ENCODE measurements around the gene GRB2. TPM values are rescaled to one million over a fixed set of nuclear protein-coding genes. Genes with fewer than 3 reads are reported as not detected.

GRB2 gene
- total and polyA plus RNA-seq, 3 donors from 2014 or later, result 54.6 to 78.9 (median 61.8) TPM

DNA sequence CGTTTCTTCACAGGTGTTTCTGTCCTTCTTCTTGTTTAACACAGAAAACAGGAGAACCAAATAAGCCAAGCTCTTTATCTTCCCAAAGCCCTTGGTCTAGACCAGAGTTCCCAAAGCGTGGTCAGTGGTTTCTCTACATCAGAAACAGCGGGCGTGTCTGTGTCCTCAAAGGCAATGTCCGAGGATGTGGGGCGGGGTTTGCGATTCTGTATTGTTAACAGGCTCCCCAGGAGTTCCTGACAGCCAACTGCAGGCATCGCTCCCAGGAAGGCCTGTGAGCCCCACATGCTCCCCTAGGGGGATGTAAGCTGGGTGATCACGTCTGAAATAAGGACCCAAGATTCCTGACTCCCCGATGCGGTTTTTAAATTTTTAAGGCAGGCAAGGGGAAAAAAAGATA lies 87.8 kb downstream of the GRB2 start:
- no peak for TF ChIP-seq POLR2A (IDR thresholded peaks at IDR 0.05)
- TF ChIP-seq, protein P1, sequence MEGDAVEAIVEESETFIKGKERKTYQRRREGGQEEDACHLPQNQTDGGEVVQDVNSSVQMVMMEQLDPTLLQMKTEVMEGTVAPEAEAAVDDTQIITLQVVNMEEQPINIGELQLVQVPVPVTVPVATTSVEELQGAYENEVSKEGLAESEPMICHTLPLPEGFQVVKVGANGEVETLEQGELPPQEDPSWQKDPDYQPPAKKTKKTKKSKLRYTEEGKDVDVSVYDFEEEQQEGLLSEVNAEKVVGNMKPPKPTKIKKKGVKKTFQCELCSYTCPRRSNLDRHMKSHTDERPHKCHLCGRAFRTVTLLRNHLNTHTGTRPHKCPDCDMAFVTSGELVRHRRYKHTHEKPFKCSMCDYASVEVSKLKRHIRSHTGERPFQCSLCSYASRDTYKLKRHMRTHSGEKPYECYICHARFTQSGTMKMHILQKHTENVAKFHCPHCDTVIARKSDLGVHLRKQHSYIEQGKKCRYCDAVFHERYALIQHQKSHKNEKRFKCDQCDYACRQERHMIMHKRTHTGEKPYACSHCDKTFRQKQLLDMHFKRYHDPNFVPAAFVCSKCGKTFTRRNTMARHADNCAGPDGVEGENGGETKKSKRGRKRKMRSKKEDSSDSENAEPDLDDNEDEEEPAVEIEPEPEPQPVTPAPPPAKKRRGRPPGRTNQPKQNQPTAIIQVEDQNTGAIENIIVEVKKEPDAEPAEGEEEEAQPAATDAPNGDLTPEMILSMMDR (IDR thresholded peaks at IDR 0.05), result no peak

DNA sequence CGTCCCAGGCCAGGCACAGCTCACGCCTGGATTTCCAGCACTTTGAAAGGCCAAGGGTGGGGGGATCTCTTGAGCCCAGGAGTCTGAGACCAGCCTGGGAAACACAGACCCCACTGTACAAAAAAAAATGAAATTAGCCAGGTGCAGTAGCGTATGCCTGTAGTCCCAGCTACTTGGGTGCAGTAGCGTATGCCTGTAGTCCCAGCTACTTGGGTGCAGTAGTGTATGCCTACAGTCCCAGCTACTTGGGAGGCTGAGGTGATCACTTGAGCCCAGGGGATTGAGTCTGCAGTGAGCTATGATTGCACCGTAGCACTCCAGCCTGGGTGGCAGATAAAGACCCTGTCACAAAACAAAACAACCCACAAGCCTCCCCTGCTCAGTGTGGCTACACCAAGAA lies 89.2 kb downstream of the GRB2 start:
- no peak for TF ChIP-seq POLR2A (IDR thresholded peaks at IDR 0.05)
- TF ChIP-seq, protein P1 (IDR thresholded peaks at IDR 0.05), result no peak
- Histone ChIP-seq H3K36me3 (ENCODE audit: low read depth, missing control alignments) (no peaks in the 10 kb centered on the region), H3K27me3 (no peaks in the 10 kb centered on the region), H3K9me3 (no peaks in the 10 kb centered on the region), H3K27ac (no peak overlapping the region), H3K4me3 (no peak overlapping the region), H3K4me1 (no peaks in the 10 kb centered on the region)
- 66 to 71% methylated on average over 5 of the region's 5 CpGs for WGBS, 2 donors
- intact Hi-C loops (cut with DNase I; ENCODE audit: low total_unique reads), result no loop called here
- no peak for DNase-seq

More for the DNA sequence above, 87.8 kb downstream of the GRB2 start:
- Histone ChIP-seq H3K27me3 (no peaks in the 10 kb centered on the region), H3K9me3 (no peaks in the 10 kb centered on the region), H3K4me1 (no peaks in the 10 kb centered on the region), H3K36me3 (ENCODE audit: low read depth, missing control alignments) (no peaks in the 10 kb centered on the region), H3K27ac (no peak overlapping the region), H3K4me3 (no peak overlapping the region)
- intact Hi-C loops (cut with DNase I; ENCODE audit: low total_unique reads), result no loop called here
- DNase-seq, result no peak
- WGBS, 2 donors, result 82 to 84% methylated on average over 11 of the region's 11 CpGs

DNA sequence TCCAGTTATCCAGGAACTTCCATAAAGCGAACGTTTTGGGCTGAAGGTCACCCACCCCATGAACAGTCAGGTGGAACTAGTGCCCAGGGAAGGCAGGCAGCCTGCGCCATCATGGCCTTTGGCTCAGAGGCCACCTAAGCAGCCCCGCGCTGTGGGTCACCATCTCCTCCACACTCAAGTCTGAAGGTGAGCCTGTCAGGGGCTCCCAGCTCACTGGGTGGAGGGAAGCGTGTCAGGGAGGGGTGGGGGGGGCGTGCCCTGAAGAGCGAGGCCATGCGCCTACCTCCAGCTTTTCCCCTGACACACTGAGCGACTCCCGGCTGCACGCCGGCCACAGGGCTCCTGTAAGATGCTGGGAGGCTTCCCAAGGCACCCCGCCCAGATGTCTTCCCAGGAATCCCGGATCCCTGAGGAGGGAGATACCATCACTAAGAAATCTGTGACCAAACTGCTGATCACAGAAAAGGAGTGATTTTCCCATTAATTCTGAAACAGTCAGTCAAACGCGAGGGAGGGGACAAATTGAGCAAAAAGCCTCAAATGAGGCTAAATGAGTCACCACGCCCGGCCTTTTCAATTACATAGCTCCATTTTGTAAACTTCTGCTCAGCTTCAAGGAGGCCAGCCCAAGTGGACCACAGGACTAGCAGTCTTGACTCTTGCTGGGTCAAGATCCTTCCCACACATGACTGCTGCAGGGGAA lies 89.8 kb downstream of the GRB2 start:
- Histone ChIP-seq H3K4me1 (no peaks in the 10 kb centered on the region), H3K27ac (no peak overlapping the region), H3K9me3 (no peaks in the 10 kb centered on the region), H3K4me3 (no peak overlapping the region), H3K36me3 (ENCODE audit: low read depth, missing control alignments) (no peaks in the 10 kb centered on the region), H3K27me3 (no peaks in the 10 kb centered on the region)
- intact Hi-C loops (cut with DNase I; ENCODE audit: low total_unique reads), result no loop called here
- no peak for DNase-seq
- no peak for TF ChIP-seq POLR2A (IDR thresholded peaks at IDR 0.05)
- WGBS, 2 donors, result 61 to 68% methylated on average over 7 to 18 of the region's 19 CpGs

DNA sequence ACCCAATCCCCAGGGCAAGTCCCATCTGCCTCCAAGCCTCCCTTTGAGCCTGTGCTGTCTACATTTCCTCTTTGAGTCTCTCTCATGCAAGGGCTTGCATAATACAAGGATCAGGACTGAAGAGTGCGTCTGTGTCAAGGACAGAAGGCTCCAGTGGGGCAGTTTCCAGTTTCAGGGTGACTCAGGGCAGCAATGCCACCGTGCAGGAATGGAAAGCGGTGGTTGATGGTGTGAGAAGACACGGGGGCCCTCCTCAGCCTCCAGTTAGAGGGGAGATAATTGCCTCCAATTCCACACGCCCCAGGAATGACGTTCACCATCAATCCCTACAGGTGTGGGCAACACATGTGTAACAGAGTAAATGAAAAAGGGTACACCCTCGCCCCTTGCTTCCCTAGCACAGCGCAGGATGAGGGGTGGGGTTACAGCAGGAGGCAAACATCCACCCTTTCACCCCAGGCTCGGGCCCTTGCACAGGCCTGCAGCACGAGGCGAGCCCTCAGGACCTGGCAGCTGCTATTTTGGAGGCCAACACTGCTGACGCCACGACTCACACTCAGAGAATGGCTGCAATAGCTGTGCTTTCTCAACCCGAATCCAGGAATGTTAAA lies 91.4 kb downstream of the GRB2 start:
- WGBS, 2 donors, result 75 to 84% methylated on average over 14 of the region's 14 CpGs
- Histone ChIP-seq H3K36me3 (ENCODE audit: low read depth, missing control alignments) (no peaks in the 10 kb centered on the region), H3K4me3 (no peak overlapping the region), H3K27me3 (no peaks in the 10 kb centered on the region), H3K9me3 (no peaks in the 10 kb centered on the region), H3K4me1 (no peaks in the 10 kb centered on the region), H3K27ac (no peak overlapping the region)
- intact Hi-C loops (cut with DNase I; ENCODE audit: low total_unique reads), result no loop called here
- no peak for DNase-seq
- TF ChIP-seq, protein P1 (IDR thresholded peaks at IDR 0.05), result no peak
- TF ChIP-seq POLR2A (IDR thresholded peaks at IDR 0.05), result no peak

DNA sequence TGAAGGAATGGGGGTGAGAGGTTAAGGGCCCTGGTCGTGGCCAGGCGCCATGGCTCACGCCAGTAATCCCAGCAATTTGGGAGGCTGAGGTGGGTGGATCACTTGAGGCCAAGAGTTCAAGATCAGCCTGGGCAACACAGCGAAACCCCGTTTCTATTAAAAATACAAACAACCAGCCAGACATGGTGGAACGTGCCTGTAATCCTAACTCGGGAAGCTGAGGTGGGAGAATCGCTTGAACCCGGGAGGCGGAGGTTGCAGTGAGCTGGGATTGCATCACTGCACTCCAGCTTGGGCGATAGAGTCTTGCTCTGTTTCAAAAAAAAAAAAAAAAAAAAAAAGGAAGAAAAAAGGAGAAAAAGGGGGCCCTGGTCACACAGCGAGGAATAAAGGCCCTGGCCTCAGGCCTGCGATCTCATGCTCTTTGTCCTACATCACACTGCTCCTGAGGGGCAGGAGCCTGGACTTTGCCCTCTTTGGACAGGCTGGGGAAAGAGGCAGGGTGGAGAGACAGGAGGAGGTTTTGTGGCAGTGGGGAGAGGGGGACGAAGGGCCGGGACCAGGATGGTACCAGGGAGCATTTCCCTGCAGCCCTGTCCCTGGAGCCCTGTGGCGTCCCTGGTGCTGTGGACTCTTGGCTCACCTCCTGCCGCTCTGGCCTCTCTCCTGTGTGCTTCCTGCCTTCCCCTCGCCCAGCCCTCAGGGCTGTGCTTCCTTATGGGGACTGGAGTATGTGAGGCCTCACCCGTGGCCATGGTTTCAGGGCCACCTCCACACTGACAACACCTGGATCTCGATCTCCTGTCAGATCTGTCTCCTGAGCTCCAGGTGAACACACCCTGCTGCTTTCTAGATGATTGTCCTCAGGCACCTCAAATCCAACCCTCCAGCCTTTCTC lies 96.5 kb downstream of the GRB2 start:
- no peaks in the 10 kb centered on the region for H3K9me3 ChIP-seq
- no peaks in the 10 kb centered on the region for H3K27me3 ChIP-seq
- DNase-seq, result no peak
- H3K27ac ChIP-seq, result no peak overlapping the region
- intact Hi-C loops (cut with DNase I; ENCODE audit: low total_unique reads), result no loop called here
- no peaks in the 10 kb centered on the region for H3K4me1 ChIP-seq
- no peak overlapping the region for H3K4me3 ChIP-seq
- H3K36me3 ChIP-seq (ENCODE audit: low read depth, missing control alignments), result no peaks in the 10 kb centered on the region
- TF ChIP-seq, protein P1 (IDR thresholded peaks at IDR 0.05), result no peak
- no peak for TF ChIP-seq POLR2A (IDR thresholded peaks at IDR 0.05)
- WGBS, 2 donors, result 68 to 85% methylated on average over 17 to 20 of the region's 20 CpGs
